OCI-M2 (cell line): ENCODE data around the gene SUPT20HL2.
"Not testable (repeated sequence)": the region's sequence is repeated elsewhere in the genome, so short reads cannot be mapped to it uniquely, and the experiment has no call there.

Experiments used
- DNase-seq: peaks from one replicate; lab custom pipeline; 2025; ENCODE audit not compliant: unreplicated experiment; lab: John Stamatoyannopoulos, UW

Gene SUPT20HL2

DNA sequence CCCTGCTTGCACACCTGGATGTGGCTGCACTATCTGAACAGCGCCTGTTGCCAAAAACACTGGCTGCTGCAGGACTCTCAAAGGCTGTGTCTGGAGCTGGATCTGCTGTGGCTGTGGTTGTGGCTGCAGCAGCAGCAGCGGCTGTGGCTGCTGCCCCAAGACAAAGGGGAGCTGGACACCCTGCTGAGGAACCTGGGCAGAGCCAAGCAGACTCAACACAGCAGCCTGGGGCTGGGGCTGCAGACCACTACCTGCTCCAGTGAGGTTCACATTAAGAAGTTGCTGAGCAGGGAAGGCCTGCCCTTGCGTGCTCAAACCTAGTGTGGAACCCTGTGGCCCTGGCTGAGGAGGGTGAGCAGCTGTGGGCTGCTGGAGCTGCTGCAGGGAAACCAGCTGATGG is 3.0 kb downstream of the SUPT20HL2 start:
- DNase-seq = not testable (repeated sequence)

DNA sequence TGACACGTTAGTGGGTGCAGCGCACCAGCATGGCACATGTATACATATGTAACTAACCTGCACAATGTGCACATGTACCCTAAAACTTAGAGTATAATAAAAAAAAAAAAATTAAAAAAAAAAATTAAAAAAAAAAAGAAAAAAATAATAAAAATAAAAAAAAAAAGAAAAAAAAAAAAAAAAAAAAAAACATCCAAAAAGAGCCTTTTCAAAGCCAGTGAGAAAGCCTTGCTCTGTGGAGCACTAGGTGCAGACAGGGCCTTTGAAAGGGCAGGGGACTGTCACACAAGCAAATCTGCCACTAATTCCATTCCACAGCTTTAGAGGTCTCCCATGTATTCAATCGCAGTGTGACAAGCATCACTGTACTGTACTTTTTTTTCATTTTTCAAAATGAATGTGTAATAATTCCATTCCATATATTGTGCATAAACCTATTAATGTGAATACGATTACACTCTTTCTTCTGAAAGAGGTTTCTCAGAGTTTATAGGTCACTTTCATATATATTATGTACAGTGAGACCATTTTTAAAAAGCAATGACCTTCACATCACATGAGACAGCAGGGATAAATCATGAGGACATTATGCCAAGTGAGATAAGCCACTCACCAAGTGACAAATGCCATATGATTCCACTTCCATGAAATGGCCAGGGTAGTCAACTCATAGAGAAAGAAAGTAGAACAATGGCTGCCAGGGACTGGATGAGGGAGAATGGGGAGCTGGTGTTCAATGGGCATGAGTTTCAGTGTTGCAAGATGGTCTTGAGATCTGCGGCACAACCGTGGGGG is 4.1 kb downstream of the SUPT20HL2 start:
- not testable (repeated sequence) for DNase-seq

DNA sequence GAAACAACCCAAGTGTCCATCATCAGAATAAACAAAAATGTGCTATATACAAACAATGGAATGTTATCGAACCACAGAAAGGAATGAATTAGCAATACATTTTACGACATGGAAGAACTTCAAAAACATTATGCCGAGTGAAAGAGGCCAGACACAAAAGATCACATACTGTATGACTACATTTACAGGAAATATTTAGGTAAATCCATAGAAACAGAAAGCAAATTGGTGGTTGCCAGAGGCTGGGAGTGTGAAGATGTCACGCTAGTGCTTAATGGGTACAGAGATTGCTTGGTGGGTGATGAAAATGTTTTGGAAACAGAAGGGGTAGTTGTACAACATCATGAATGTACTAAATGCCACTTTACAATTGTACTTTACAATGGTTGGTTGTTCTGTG is 5.1 kb downstream of the SUPT20HL2 start:
- DNase-seq = not testable (repeated sequence)

DNA sequence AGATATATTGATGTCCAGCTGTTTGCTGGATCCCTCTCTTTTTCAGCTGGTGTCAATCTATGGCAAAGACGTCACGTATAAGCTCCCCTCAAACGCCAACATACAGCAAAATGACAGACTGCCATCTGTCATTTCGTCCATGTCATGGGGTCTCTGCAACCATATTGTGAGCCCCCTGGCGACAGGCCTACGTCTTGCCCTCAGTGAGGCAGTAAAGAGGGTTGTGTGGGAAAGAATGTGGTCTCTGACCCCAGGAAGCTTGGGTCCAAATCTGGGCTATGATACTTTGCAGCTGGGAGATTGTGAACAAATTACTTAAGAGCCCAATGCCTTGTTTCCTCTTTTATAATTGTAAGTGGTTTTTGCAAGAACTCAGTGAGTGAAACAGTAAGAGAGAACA is 7.4 kb downstream of the SUPT20HL2 start:
- DNase-seq = no peak

DNA sequence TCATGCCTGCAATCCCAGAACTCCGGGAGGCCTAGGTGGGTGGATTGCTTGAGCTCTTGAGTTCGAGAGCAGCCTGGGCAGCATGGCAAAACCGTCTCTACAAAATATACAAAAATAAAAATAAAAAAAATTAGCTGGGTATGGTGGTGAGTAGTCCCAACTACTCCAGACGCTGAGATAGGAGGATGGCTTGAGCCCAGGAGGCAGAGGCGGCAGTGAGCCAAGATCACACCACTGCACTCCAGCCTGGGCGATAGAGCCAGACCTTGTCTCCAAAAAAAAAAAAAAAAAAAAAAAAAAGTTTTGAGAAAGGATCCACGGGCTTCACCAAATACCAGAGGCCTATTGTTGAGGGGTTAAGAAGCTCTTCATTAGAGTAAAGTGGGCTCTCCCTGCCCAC is 8.0 kb downstream of the SUPT20HL2 start:
- DNase-seq = no peak

DNA sequence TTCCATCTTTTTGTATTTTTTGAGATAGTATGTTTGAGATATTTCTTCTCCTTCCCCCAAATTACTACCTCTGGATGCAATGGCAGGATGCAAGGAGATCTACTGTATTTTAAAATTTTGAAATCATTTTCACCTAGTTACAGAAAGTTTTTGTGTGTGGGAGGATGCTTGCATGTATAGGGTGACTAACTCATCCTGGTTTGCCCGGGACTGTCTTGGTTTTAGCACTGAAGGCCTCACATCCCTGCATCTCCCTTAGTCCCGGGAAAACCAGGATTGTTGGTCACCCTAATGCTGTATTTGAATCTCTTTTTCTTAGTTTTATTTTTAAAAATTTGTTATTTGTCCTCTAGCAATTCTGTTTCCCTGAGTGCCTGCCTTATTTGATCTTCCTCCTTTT is 12.1 kb downstream of the SUPT20HL2 start:
- no peak for DNase-seq

DNA sequence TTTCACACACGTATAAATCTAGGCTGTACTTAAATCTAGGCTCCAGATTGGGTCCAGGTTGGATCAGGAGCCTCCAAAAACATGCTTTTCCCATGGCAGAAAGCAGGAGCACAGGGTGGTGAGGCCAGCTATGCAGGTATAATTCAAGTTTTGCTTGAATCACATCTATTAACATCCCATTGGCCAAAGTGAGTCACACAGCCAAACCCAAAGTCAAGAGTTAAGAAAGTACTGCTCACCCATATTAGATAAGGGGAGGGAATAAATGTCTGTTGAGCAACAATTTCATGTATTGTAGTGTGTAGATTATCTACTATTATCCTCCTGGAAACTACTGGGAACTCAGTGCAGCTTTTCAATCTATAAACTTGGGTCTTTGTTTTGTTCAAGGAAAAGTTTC is 12.8 kb downstream of the SUPT20HL2 start:
- no peak for DNase-seq

DNA sequence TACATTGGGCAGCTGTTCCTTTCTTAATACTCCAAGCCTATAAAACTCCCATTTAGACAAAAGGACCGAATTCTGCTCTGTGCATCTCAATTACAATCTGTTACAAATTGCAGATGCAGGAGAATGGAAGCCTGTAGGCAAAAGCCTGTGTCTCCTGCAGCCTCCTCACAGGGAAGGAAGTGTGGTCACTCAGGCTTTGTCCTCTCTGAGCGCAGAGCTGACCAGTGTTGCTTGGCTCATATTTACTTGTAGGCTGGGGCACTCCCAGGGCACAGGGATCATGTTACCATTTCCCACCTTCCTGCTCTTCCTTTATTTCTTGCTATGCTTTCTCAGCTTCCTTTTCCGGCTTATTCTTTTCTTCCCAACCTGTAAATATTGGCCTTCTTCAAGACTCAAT is 15.7 kb downstream of the SUPT20HL2 start:
- no peak for DNase-seq

DNA sequence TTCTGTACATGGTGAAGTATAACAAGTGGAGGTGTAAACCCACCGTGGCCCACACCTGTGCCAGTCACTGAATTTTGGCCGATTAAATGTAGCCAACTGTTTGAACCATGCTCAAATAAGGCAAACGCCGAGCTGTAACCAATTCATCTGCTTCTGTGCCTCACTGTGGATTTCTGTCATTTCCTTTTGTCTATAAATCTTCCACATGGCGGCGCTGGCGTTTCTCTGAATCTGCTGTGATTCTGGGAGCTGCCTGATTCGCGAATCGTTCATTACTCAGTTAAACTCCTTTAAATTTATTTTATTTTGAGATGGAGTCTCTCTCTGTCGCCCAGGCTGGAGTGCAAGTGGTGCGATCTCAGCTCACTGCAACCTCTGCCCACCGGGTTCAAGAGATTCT is 19.2 kb downstream of the SUPT20HL2 start:
- DNase-seq = no peak

DNA sequence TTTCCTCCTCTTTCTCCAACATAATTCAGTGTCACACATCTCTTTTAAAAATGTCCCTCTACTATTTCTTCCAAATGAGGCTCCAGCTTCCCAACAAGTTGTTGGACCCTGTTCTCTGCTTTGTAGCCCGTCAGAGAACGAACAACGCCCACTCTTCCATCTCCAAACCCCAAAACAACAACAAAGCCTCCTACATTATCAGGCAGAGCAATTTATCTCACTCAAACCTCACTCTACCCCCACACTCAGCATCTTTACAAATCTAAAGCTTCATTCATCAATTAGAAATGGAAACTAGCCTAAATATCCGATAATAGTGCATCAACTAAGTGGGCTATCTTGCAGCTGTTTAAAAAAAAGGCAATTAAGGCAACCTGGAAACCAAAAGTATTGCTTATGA is 20.5 kb downstream of the SUPT20HL2 start:
- DNase-seq = no peak

DNA sequence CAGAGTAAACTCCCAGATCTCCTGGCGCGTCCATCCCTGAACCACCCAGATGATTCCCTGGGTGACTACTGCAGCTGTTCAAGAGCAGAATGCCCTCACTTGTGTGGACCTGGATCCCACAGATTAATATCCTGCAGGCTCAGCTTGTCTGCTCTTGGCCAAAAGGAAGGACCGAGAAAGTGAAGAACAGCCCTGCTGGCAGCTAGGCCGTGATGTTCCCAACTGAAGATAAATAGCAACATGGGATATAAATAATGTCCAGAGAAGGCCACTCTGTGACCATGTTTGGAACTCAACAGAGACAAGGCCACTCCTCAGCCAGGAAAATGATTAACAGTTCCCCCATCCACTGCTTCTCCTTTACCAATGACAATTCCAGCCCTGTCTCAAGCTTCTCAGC is 21.5 kb downstream of the SUPT20HL2 start:
- no peak for DNase-seq

DNA sequence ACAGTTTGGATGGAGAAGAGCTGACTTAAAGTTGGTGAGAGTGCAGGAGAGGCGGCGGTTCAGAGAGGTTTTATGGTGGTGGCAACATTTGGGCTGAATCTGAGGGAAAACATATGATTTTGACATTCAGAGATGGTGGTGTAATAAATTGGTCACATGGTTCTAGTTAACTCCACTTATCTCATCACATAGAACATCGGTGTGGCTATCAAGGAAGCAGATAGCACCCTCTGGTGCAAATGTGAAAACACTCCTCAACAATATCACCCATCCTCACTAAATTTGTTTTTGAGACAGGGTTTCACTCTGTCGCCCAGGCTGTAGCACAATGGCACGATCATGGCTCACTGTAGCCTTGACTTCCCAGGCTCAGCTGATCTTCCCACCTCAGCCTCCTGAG is 28.8 kb downstream of the SUPT20HL2 start:
- DNase-seq = no peak

DNA sequence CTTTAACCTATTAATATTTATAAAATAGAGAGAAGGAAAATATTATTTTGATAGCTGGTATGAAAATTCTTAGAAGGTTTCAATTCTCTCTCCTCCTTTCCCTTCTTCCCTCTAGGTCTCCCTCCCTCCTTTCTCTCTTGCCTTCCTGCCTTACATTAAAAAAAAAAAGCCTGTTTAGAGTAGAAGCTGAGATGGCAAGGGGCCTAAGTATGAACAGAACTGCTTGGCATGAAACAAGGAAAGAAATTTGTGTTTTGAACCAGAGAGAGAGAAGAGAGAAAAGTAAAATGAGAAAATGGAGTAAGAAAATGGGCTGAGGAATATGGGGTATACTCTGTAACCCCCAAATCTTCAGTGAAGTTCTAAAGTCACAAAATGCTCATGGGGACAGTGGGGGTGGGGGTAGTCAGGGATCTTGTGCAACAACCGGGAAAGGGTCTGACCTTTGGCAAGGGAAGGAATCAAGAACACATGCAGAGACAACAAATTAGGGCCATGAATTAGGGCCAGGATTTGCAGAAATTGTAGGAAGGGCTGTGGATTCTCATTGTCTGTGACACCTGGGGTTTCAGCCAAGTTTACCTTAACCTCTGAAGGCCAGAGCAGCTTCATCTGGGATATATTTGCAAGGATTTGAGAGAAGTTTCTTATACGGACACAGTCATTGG is 30.6 kb downstream of the SUPT20HL2 start:
- no peak for DNase-seq

DNA sequence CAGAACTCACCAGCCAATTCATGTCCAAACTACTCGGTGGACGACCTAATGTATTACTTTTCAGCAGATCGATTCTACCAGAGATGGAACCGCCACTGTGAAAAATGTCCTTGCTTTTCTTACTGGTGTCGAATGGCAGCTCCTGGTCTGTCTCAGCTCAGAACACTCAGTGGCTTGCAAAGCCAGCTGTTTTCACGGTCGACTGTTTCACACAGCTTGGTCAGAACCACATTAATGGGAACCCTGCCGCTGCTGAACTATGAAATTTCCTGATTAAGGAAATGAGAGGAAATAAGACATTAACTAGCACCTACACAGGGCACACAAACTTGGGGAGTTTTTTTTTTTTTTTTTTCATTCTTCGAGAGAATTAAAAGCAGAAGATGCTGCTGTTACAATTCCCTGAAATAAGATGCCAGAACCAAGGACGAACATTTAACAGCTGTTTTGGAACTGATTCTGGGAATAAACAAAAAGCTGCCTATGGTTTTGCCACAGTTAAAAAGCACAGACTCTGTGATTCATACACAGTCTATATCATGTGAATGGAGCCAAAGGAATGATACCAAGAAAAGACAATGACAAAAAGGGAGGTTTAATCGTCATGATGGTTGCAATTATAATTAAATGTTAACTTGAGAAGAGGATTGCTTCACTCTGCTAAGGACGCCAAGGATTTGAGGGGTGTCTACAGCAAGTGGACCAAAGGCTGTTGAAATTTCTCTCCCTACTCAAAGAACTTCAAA is 31.3 kb downstream of the SUPT20HL2 start:
- no peak for DNase-seq

DNA sequence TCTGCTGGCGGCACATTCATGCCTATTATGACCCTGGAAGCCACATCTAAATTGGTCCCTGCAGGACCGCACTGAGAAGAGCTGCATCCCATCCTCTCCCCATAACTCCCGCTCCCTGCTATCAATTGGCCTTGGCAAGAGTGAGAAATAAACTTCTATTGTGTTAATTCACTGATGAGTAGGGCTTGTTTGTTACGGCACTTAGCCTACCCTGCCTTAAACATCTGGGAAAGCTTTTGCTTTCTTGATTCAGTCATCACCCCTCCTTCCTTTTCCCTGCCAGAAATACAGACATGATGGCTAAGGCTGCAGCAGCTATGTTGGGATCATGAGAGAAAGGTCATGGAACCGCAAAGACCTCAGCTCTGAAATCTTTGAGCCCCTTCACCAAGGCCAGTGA is 36.5 kb downstream of the SUPT20HL2 start:
- DNase-seq = no peak

DNA sequence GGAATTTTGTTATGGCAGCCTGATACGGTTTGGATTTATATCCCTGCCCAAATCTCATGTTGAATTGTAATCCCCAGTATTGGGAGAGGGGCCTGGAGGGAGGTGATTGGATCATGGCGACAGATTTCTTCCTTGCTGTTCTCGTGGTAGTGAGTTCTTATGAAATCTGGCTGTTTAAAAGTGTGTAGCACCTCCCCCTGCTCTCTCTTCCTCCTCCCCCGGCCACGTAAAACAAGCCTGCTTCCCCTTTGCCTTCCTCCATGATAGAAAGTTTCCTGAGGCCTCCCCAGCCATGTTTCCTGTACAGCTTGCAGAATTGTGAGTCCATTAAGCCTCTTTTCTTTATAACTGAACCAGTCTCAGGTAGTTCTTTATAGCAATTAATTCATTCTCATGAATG is 37.9 kb downstream of the SUPT20HL2 start:
- no peak for DNase-seq

DNA sequence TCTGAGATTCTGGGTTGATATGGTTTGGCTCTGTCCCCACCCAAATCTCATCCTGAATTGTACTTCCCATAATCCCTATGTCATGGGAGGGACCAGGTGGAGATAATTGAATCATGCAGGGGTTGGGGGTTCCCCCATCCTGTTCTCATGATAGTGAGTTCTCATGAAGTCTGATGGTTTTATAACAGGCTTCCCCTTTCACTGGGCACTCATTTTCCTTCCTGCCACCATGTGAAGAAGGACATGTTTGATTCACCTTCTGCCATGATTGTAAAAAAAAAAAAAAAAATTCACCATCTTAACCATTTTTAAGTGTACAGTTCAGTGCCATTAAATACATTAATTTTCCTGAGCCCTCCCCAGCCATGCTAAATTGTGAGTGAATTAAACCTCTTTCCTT is 42.6 kb downstream of the SUPT20HL2 start:
- DNase-seq = no peak

DNA sequence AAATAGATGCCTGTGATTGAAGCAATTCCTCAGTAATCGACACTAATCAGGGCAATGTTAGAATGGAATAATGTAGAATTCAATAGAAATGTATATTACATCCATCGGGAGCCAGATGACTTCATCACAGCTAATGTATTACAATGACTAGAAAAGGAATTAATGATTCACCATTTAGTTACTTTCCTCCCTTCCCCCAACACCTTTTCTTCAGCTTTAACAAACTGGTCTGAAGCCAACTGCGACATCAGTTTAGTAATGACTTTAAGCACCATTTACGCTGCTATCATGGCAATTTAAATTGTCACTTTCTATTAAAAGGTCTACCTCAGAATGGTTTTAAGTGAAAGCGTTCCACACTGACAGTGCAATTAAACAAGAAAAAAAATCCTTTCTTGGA is 45.1 kb downstream of the SUPT20HL2 start:
- no peak for DNase-seq

DNA sequence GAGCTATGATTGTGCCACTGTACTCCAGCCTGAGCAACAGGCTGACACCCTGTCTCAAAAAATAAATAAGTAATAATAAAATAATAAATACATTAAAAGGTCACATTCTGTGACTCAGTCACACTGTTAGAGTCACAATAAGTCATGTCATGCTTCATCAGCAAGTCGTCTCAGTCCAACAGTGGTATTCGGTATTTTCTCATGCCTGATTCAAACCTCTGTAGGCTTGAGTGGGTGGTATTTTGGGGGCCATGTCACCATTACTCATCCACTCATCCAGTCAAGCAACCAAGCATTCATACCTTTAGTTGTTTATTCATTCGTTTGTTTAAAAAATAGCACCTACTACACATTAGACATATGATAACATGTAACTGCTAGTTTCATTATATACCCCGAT is 46.9 kb downstream of the SUPT20HL2 start:
- DNase-seq = no peak

DNA sequence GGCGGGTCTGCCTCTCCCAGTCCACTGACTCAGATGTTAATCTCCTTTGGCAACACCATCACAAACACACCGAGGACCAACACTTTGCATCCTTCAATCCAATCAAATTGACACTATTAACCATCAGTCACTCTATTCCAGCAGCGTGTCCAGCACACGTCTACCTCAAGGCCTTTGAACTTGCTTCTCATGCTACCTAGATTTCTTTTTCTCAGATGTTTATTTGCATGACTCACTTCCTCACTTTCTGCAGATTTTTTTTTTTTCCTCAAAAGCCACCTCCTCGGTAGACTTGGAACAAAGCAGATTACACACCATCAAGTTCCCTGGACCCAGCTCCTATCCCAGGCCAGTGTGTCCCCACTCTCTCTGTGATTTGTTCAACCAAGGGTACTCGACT is 49.5 kb downstream of the SUPT20HL2 start:
- DNase-seq = no peak

DNA sequence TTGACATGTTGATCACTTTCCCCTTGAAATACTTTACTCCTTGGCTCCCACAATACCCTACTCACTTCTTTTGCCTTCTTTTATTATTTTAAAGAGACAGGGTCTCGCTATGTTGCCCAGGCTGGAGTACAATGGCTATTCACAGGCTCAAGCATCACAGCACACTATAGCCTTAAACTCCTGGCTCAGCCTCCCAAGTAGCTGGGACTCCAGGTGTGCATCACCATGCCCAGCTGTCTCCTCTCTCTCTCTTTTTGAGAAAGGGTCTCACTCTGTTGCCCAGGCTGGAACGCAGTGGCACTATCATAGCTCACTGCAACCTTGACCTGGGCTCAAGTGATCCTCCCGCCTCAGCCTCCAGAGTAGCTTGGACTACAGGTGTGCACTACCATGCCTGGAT is 51.6 kb downstream of the SUPT20HL2 start:
- no peak for DNase-seq
